Choroid plexus epithelial cell (primary cell): ENCODE data around the gene HDHD3.

Experiments used
- DNase-seq: peaks from one replicate; pipeline ENCODE4 v3.0.0-alpha.2; 2010; ENCODE audit warnings: low read depth
- H3K4me3 ChIP-seq: 2 replicates; pipeline ENCODE4 v1.5.1; 2011; ENCODE audit warnings: low read depth, mild to moderate bottlenecking, control low read depth, low read length, moderate library complexity
- CTCF ChIP-seq: conservative IDR thresholded peaks from 2 replicates; pipeline ENCODE4 v1.5.1; 2011; ENCODE audit warnings: low read depth, mild to moderate bottlenecking, control low read depth, inconsistent platforms, low read length, moderate library complexity

Gene HDHD3

GRCh38 chr9:113376634-113377567 is at the start of gene HDHD3:
Gene HDHD3, minus strand, starts transcription at chr9:113376986. Its CDS starts 2,632 bp downstream, at chr9:113374354.
- TF ChIP-seq CTCF: no peak
- peak within 1 kb of the TSS; percentile 86 for H3K4me3 ChIP-seq
- peak; percentile 74 for DNase-seq

DNA sequence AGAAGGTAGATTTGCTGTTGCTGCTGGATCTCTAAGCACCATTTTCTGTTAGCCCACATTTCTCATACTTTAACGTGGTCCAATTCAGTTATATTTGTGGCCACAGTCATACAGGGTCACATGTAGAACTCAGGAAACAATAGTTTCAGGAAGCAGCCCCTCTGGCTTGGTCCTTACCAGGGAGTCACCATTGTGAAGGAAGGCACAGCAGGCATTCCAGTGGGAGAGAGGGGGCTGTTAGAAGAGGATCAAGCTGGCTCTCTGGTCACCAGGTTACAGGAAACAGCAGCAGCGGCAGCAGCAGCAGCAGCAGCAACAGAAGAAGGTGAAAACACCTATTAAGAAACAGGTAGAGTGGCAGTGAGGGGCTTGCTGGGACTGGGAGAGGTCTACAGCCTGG is 48.3 kb upstream of the HDHD3 start:
- no peak for TF ChIP-seq CTCF
- no peak for DNase-seq

DNA sequence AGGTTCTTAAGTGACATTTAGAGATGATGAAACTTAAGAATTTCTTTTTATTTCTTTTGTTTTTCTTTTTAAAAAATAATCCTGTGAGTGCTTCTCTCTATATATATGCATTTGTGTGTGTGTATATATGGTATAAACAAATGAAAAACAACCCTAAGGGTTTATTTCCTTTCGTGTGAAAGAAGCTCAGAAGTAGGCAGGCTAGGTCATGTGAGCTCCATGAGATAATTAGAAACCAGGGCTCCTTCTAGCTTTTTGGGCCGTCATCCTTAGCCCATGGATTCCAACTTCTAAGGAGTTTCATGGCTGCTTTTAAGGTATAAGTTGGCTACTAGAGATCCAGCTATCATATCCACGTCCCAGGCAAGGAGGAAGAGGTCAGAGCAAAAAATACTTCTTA is 44.9 kb upstream of the HDHD3 start:
- no peak for DNase-seq
- H3K4me3 ChIP-seq: no peak overlapping the region
- TF ChIP-seq CTCF: no peak

More for the DNA sequence above, 48.3 kb upstream of the HDHD3 start:
- no peak overlapping the region for H3K4me3 ChIP-seq

DNA sequence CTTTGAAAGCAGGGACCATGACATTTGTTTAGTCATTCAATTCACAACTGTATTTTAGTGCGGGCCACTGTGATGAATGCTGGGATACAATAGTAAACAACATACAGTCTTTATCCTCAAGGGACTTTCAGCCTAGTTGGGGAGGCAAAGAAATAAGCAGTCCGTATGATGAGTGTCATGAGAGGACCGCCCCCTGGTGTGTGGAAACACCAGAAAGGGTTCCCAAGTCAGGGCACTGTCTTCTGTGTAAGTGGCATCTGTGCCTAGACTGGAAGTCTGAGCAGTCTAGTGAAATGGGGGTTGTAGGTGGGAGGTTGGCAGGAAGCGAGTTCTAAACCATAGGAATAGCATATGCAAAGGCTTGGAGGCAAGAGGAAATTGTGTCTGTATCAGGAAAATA is 40.6 kb upstream of the HDHD3 start:
- H3K4me3 ChIP-seq: no peak overlapping the region
- no peak for DNase-seq
- no peak for TF ChIP-seq CTCF

GRCh38 chr9:113416149-113416721 is 39.4 kb upstream of the HDHD3 start:
- no peak overlapping the region for H3K4me3 ChIP-seq
- no peak for TF ChIP-seq CTCF

GRCh38 chr9:113410207-113410864 is 33.5 kb upstream of the HDHD3 start, which contains the start of the genes C9orf43 and POLE3:
Gene C9orf43, plus strand, starts transcription at chr9:113410747. Its CDS starts 2,747 bp downstream, at chr9:113413494.
Gene POLE3, minus strand, starts transcription at chr9:113410675. Its CDS starts 382 bp downstream, at chr9:113410293.
- TF ChIP-seq CTCF: no peak
- peak within 1 kb of the TSS; percentile 95 for H3K4me3 ChIP-seq
- peak; percentile 98 for DNase-seq

More at GRCh38 chr9:113416149-113416721, 39.4 kb upstream of the HDHD3 start:
- no peak for DNase-seq
